ENCODE data around the gene B3GNT9.

B3GNT9 gene

DNA sequence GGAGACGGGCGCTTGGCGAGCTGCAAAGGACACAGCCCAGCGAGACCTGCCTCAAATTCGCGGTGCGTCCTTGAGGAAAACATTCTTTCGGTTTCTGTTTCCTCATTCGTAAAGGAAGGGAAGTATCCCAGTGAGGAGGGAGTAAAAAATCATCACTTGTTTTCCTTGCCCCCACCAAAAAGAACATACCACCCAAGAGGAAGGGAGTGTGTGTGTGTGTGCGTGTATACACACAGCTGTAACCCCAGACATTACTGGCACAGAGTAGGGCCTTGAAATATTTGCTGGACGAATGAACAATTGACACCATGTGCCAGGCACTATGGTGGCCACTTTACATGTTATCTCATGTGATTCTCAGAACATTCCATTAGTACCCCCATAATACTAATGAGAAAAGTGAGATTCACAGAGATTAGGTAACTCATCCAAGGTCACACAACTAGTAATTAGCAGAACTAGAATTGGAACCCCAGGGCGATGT is 34.9 kb upstream of the B3GNT9 start:
- in situ Hi-C loops (cut with MboI; ENCODE audit: low sequenced_read_pairs), result no loop called here

DNA sequence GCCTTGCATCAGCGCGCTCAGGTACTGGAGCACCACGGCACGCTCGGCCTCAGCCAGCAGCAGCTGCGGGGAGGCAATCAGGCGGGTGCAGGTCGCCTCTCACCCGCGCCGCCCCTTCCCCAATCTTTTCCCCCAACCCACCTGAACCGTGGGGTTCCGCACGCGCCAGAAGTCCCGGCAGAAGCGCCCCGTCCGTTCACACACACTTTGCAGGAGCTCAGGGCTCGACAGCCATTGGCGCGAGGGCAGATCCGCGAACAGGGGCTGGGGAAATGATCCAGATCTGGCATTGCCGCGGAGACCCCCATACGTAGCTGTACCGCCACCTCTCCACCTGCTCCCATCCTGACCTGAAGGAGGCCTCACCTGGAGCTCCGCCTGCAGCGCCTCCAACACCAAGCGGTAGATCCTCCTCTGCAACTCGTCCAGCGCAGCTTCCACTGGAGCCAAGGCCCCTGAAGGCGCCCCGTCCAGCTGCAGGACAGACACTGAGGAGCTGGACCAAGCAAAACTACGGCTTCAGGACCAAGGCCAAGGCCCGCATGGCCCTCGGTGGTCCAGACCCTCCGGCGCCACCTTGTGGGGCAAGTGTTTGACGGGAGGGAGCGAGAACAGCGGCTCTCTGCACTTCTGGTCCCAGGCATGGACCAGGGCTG is 34.3 kb upstream of the B3GNT9 start:
- in situ Hi-C loops (cut with MboI; ENCODE audit: low sequenced_read_pairs), result no loop called here

DNA sequence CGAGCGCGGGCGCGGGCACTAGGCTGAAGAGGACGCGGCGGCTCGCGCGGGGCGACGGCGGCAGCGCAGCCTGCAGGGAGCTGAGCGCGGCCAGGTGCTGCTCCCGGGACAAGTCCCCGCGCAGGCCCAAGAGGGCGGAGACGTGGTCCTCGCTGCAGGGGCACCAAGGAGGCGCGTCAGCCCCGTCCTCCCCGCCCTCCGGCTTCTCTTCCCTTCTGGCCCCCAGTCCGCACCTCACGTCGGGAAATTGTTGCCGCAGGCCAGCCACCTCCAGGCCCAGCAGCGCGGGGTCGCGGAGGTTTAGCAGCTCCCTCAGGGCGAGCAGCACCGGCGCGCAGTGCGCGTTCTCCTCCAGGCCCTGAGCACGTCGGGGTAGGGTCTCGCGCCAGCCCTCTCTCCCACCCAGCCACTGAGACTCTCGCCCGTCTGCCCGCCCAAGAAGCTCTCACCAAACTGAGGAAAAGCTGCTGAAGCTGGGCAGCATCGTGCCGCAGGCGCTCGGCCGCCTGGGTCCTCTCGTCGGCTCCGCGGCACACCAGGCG is 33.7 kb upstream of the B3GNT9 start:
- in situ Hi-C loops (cut with MboI; ENCODE audit: low sequenced_read_pairs), result no loop called here

DNA sequence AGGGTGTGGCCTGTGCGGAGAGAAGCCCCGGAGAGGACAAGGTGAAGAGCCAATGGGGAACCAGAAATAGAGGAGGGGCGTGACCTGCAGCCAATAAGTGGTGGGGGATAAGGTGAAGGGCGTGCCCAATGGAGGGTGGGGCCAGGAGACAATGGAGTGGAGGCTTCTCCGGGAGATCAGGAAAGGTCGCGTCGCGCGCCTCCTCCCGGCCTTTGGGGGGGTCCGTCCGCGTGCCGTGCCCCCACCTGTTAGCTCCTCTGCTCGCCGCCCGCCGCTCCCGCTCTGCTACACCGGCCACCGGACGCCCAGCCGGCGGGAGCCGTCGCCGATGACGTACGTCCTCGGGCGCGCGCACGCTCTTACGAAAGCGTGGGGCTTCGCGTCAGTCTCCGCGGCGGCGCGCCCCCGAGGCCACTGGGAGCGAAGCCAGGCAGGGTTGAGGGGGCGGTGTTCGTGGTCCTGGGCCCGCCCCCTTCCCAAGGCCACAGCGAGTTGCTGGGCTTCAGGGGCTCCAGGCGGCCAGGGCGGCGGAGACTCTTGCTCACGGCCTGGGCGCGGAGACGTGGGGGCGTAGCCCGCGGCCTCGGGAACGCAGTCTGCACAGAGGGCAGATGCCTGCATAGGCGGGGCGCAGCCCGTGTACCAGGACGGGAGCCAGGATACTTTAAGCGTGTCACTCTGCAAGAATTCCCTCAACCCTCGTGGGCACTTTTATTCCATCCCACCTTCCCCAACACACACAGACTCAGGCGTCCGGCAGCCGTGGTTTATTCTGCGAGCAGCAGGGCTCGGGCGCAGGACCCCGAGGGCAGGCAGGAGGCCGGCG is 33.0 kb upstream of the B3GNT9 start, which contains the start of gene MATCAP1:
TSS of gene MATCAP1 (minus strand) at position 337 of the 826 bp plus-strand sequence. CDS start 3,353 bp downstream, outside the sequence.
- in situ Hi-C loops (cut with MboI; ENCODE audit: low sequenced_read_pairs), result no loop called here

GRCh38 chr16:67183284-67183626 is 32.5 kb upstream of the B3GNT9 start:
- in situ Hi-C loops (cut with MboI; ENCODE audit: low sequenced_read_pairs), result no loop called here

GRCh38 chr16:67182288-67182687 is 31.5 kb upstream of the B3GNT9 start:
- in situ Hi-C loops (cut with MboI; ENCODE audit: low sequenced_read_pairs), result no loop called here

GRCh38 chr16:67181346-67181745 is 30.5 kb upstream of the B3GNT9 start:
- in situ Hi-C loops (cut with MboI; ENCODE audit: low sequenced_read_pairs), result no loop called here

DNA sequence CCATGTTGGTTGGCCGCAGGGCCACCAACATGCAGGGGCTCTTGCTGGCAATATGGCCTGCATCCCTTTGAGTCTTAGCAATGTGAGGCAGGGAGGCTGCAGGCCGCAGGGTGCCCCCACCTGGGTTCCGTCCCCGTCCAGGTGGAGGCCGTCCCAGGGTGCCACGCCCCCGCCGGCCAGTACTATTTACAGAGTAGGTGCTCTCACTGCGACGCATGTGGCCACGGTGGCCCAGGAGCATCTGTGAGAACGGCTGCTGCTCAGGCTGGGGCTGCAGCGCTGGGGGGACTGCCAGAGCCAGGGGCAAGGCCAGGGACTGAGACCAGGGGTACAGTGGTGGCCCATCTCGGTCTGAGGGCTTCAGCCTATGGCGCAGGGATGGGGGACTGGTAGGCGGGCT is 29.4 kb upstream of the B3GNT9 start:
- in situ Hi-C loops (cut with MboI; ENCODE audit: low sequenced_read_pairs), result no loop called here

DNA sequence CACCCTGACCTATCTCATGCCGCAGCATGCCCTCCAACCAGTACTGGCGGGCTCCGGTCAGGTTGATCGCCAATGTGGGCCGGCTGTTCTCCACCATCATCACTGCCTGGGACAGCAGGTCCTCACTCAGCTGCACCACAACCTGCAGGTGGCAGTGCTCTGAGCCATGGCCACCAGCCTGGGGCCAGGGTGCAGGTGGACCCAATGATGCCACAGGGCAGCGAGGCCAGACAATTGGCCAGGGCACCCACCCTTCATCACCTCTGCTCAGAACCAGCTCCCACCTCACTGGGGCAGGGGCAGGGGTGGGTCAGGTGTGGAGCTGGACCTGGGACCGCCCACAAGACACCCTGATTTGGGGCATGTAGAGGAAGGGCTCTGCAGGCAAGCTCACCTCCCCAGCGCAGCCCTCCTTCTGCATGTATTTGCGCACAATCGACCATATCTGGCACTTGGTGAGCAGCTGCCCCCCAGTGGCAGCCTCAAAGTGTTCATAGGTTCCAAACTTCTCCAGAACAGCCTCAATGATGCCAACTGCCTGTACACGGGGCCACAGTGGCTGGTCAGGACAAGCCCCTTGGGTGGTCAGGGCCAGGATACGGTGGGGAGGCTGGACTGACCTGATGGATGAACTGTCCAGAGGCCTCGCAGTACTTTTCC is 28.8 kb upstream of the B3GNT9 start:
- in situ Hi-C loops (cut with MboI; ENCODE audit: low sequenced_read_pairs), result no loop called here

DNA sequence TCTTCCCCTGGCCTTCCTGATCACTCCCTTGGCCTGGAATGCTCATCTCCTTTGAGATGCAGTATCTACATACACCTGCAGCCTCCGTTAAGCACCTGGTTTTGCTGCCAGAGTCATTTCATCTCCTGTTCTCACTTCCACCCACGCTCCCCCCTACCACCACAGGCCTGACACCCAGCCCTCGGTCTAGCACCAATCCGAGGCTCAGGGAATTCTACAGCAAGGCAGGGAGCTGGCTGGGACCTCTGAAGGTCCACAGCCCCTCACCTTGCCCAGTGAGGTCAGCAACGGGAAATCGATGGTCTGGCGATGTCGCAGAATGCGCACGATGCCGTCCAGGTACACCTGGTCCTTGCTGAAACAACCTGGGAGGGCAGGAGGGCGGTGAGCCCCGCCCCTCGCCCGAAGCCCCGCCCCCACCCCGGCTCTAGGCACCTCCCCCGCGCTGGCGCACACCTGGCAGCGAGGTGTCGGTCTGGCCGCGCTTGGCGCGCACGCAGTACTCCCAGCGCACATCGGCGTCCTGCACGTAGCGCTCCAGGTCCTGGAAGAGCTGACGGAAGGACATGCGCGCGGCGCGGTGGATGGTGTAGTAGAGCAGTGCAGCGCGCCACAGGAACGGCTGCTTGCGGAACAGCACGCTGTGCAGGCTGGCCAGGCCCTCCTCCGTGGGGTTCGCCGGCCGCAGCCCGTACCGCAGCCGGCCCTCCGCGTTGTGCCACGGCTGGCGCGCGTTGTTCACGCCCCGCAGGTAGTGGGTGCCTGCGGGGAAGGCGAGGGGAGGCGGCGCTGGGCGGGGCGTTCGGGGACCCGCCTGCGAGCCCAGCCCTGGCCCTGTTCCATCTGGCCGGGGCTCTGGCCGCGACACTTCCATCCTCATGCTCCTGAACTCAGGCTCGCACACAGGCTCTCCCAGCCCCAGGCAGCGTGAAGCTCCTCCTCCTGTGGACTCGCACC is 27.2 kb upstream of the B3GNT9 start:
- in situ Hi-C loops (cut with MboI; ENCODE audit: low sequenced_read_pairs), result no loop called here

DNA sequence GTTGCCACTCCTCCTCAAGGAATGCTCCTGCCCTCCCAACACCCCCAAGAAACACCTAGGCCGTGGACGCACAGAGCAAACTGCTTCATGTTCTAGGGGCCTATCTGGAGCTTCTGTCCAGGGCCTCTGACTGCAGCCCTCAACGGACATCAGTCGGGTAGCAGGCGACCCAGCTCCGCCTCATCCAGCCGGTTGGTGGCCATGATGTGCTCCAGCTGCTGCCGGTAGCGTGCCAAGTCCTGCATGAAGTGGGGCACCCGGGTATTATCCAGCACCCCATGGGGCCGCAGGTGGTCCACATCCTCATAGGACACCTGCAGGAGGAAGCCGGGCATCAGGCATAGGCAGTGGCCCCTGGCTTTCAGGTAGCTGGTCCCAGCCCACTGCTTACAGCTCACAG is 25.9 kb upstream of the B3GNT9 start:
- in situ Hi-C loops (cut with MboI; ENCODE audit: low sequenced_read_pairs), result no loop called here

GRCh38 chr16:67174706-67175231 is 24.0 kb upstream of the B3GNT9 start:
- in situ Hi-C loops (cut with MboI; ENCODE audit: low sequenced_read_pairs), result loop anchor here (25.0 kb wide), 1 partner anchor 212 kb away; the partner anchor contains the start of gene CES3

DNA sequence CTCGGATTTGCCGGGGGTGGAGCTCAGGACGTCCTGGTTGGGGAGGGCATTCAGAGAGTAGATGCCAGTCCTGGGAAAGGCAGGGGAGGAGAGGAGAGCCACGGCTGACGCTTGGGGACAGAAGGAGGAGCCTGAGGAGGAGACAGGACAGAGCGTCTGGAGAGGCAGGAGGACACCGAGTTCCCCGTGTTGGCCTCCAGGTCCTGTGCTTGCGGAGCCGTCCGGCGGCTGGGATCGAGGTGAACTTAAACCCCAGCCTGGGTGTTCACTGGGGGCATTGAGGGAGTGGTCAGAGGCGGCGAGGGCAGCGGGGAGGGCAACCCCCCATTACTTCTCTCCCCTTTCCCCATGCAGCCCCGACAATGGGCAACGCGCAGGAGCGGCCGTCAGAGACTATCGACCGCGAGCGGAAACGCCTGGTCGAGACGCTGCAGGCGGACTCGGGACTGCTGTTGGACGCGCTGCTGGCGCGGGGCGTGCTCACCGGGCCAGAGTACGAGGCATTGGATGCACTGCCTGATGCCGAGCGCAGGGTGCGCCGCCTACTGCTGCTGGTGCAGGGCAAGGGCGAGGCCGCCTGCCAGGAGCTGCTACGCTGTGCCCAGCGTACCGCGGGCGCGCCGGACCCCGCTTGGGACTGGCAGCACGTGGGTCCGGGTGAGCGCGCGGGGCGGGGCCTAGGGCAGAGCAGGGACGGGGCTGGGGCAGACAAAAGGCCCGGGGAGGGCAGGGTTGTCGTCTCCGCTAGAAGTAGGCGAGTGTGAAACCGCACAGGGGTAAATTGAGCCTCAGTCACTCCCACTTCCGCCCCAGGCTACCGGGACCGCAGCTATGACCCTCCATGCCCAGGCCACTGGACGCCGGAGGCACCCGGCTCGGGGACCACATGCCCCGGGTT is 23.3 kb upstream of the B3GNT9 start:
- in situ Hi-C loops (cut with MboI; ENCODE audit: low sequenced_read_pairs), result loop anchor here (25.0 kb wide), 1 partner anchor 212 kb away; the partner anchor contains the start of gene CES3

DNA sequence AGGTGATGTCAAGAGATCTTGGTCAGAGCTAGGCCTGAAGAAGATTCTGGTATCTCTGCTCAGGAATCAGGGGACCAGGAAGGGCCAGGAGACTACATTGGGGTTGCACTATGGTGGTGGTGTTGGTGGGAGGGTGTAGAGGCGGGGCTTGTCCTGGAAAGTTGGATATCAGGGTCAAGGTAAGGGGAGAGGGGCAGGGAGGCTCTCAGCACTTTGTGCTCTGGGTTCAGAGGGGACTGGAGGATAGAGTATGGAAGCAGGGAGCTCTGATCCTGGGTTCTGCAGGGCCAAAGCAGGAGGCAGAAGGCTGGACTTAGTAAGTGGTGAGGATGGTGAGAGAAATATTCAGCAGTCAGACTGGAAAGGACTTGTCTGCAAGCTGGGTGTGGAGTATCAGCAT is 22.5 kb upstream of the B3GNT9 start:
- in situ Hi-C loops (cut with MboI; ENCODE audit: low sequenced_read_pairs), result loop anchor here (25.0 kb wide), 1 partner anchor 211 kb away; the partner anchor contains the start of gene CES3

GRCh38 chr16:67170949-67171649 is 20.3 kb upstream of the B3GNT9 start:
- in situ Hi-C loops (cut with MboI; ENCODE audit: low sequenced_read_pairs), result loop anchor here (25.0 kb wide), 1 partner anchor 209 kb away; the partner anchor contains the start of gene CES3

DNA sequence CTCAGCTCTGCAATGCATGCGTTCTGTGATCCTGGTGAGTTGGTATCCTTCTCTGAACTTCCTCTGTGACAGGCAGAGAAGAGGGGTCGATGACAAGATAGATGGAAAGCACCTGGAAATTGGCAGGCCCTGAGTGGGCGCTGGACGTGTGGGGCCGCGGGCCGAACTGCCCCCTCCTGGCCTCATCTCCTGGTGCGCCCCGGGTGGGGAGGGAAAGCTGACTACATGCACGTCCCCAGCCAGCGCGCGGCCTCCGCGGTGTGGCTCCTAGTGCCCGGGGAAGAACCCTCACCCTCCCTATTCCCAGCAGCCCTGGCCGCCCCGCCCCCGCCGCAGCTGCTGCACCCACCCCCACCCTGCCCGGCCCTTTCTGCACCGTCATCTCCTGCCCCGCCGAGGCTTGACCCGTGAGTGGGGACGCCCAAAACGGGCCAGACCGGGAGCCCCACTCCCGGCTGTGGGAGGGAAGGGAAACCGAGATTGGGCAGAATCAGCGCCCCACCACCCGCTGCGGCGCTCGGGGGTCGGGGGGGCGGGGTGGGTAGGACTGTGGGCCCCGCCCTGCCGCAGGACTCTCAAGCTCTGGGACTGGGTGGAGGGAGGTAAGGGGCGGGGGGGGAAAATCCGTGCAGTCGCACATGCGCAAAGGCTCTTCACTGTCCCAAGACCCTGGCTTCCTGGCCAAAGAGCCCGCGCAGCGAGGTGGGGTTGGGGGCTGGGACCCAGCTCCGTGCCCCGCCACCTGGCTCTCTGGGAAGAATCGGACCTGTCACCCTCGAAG is 19.6 kb upstream of the B3GNT9 start, which contains the start of gene NOL3:
TSS of gene NOL3 (plus strand) at position 371 of the 781 bp plus-strand sequence.
- in situ Hi-C loops (cut with MboI; ENCODE audit: low sequenced_read_pairs), result loop anchor here (25.0 kb wide), 1 partner anchor 208 kb away; the partner anchor contains the start of gene CES3

- in situ Hi-C loops (cut with MboI; ENCODE audit: low sequenced_read_pairs), result loop anchor here (25.0 kb wide), 1 partner anchor 207 kb away; the partner anchor contains the start of gene CES3
These were observed 18.9 kb upstream of the B3GNT9 start for GRCh38 chr16:67169642-67170167.

Data from HL-60/S4 treated with retinoic acid at 250 ng/mL for 4 days and 3 days (cell line).